Measurements from ENCODE around the gene COL15A1.

Gene COL15A1

DNA sequence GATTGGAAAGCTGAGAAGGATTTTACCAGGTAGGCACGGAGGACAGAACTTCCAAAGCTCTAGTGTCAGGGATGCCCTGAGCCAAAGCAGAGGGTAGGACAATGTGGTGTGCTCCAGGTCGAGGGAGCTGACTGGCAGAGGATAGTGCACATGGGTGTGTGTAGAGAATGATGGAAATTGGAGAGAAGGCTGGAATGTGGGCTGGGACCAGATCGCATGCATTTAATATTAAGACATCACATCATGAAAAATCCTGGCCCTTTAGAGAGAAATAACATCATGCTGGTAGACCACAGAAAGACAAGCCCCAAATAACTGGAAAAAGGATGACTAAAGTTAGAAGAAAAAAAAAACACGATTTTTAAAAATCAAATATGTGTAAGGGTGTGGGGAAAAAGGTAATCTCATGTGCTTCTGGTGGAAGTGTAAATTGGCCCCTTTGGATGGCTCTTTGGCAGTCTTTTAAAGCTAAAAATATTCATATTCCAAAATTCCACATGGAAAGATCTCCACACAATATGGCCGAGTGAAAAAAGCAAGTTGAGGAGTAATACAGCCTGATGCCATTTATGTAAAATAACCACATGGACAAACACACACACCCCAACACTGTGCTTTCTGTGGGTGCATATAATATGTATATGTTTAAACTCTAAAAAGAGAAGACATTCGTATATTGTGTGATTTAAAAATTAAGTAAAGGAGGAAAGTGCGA, 94.2 kb downstream of the COL15A1 start:
- H3K36me3 ChIP-seq (ENCODE audit: insufficient read depth, low read length) = no peaks in the 10 kb centered on the region
- H3K9me3 ChIP-seq (ENCODE audit: low read length) = no peaks in the 10 kb centered on the region
- peak overlapping the region; percentile 95 for H2AFZ ChIP-seq (ENCODE audit: low read depth, low read length)
- H3K4me3 ChIP-seq (ENCODE audit: low read length) = peak overlapping the region; percentile 41
- H3K27me3 ChIP-seq (ENCODE audit: insufficient read depth, low read length) = no peaks in the 10 kb centered on the region
- H3K4me1 ChIP-seq (ENCODE audit: insufficient read depth, low read length) = peaks cover 40% of the 10 kb centered on the region

DNA sequence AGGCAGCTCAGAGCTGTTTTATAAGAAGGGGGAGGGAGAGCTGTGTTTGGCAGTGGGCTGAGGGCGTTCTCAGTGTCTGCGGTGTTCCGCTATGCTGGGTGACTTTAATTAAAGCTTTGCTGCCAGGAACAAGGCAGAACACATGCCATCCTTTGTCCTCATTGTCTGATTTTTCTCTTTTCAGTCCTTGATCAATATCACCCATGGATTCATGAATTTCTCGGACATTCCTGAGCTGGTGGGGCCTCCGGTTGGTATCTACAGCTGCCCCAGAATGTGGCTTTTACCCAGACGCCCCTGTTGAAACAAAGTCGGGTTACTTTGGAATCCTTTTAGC, 94.7 kb downstream of the COL15A1 start:
- Histone ChIP-seq H3K36me3 (ENCODE audit: insufficient read depth, low read length) (no peaks in the 10 kb centered on the region), H3K27me3 (ENCODE audit: insufficient read depth, low read length) (no peaks in the 10 kb centered on the region), H3K4me3 (ENCODE audit: low read length) (peak overlapping the region; percentile 41), H3K4me1 (ENCODE audit: insufficient read depth, low read length) (peaks cover 40% of the 10 kb centered on the region), H3K9me3 (ENCODE audit: low read length) (no peaks in the 10 kb centered on the region), H2AFZ (ENCODE audit: low read depth, low read length) (peak overlapping the region; percentile 95)

DNA sequence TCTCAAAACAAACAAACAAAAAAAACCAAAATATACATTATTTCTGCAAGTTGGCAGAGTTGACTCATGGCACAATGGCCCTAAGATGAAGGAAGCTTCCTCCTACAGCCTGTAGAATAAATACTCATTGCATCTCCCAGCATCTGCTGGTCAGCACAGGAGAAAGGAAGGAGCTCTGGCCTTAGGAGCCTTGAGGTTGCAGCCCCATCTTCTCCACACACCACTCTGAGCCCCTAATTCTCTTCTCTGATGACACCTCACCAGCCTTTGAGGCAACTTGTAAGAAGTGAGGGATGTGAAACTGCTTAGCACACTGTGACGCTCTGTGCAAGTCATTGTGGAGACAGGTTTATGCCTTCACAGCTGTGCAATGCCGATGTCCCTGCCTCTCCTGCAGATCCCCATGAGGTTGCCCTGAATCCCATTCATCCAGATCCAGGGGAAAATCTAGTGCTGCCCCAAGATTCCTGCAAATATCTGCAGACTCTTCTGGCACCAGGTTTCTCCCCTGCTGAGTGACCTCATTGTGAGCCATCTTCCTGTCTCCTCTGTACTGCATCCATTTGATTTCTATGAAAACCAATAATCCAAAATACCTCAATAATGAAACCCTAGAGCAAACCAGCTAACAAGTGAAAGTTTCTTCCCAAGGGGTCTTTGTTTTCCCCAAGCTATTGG, 95.9 kb downstream of the COL15A1 start:
- peaks cover 40% of the 10 kb centered on the region for H3K4me1 ChIP-seq (ENCODE audit: insufficient read depth, low read length)
- H3K36me3 ChIP-seq (ENCODE audit: insufficient read depth, low read length) = no peaks in the 10 kb centered on the region
- no peaks in the 10 kb centered on the region for H3K9me3 ChIP-seq (ENCODE audit: low read length)
- no peak overlapping the region for H2AFZ ChIP-seq (ENCODE audit: low read depth, low read length)
- H3K27me3 ChIP-seq (ENCODE audit: insufficient read depth, low read length) = no peaks in the 10 kb centered on the region
- H3K4me3 ChIP-seq (ENCODE audit: low read length) = no peak overlapping the region

DNA sequence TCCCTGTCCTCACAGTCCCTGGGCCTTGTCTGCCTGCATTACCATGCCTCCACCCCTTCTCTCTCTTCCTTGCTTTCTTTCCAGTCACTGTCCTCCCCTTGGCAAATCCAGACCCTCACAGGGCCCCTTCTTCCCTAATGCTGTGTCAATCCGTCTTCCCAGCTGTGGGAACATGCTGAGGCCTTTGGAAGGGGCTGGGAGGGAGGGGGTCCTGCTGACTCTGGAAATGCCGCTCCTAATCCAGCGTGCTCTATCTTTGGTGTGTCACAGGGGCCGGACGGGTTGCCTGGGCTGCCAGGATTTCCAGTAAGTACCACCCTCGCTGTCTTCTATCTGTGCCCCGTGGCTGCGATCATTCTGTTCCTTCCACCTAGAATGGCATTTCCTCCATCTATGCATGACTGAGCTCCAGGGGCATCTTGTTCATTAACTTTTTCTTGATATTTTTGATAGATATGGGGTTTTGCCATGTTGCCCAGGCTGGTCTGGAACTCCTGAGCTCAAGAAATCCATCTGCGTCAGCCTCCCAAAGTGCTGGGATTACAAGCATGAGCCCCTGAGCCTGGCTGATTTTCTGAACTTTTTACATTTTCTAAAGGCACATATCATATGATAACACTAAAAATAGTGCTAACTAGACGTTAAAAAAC, 96.7 kb downstream of the COL15A1 start:
- Histone ChIP-seq H3K36me3 (ENCODE audit: insufficient read depth, low read length) (no peaks in the 10 kb centered on the region), H3K4me3 (ENCODE audit: low read length) (no peak overlapping the region), H3K4me1 (ENCODE audit: insufficient read depth, low read length) (peaks cover 40% of the 10 kb centered on the region), H2AFZ (ENCODE audit: low read depth, low read length) (no peak overlapping the region), H3K27me3 (ENCODE audit: insufficient read depth, low read length) (no peaks in the 10 kb centered on the region), H3K9me3 (ENCODE audit: low read length) (no peaks in the 10 kb centered on the region)

DNA sequence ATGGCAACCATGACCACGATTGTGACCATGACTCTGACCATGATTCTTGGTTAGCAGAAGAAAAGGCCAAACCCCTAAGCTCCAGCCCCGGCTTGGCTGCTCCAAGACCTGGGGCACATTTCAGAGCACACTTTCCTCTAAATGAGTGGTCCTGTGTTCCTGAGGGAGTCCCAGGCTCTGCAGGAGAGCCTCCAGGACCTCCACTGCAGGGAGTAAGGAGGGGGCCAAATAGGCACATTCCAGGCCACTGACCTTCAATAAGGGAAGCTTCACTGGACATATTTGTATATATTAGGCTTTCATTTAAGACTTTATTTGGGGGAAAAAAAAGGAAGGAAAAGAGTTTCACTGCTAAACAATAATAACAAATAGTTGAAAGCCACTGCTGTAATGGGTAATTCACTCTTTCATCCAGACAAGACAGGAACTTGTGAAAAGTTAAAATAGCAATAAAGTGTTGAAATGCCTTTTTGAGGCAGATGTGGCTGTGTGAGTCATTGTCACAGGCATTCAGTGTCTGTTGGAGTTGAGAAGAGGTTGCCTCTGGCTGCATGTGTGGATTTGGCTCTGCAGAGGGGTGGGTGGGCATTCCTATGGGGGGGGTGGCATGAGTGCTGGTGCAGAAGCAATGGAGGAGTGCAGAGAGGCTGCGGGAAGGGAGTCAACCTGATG, 97.3 kb downstream of the COL15A1 start:
- Histone ChIP-seq H3K4me3 (ENCODE audit: low read length) (no peak overlapping the region), H3K9me3 (ENCODE audit: low read length) (no peaks in the 10 kb centered on the region), H3K36me3 (ENCODE audit: insufficient read depth, low read length) (no peaks in the 10 kb centered on the region), H2AFZ (ENCODE audit: low read depth, low read length) (no peak overlapping the region), H3K27me3 (ENCODE audit: insufficient read depth, low read length) (no peaks in the 10 kb centered on the region), H3K4me1 (ENCODE audit: insufficient read depth, low read length) (peaks cover 40% of the 10 kb centered on the region)

DNA sequence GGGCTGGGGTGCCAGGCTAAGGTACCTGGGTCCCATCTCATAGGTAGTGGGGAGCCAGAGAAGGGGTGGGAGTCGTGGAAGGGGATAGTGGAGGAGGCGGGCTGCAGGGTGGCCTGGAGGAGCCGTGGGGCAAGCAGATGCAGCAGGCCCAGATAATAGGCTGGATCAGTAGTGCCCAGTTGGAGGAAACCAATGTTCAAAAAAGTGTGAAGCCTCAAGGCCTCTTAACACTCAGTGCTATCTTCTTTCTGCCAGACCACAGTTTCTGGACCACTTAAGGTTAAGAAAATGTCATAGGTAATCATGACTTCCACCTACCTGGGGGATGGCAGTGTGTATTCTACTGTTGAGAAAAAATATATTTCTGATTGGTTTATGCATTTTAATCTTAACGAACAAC, 97.9 kb downstream of the COL15A1 start:
- Histone ChIP-seq H2AFZ (ENCODE audit: low read depth, low read length) (no peak overlapping the region), H3K4me1 (ENCODE audit: insufficient read depth, low read length) (peaks cover 40% of the 10 kb centered on the region), H3K4me3 (ENCODE audit: low read length) (no peak overlapping the region), H3K27me3 (ENCODE audit: insufficient read depth, low read length) (peaks cover under 1% of the 10 kb centered on the region), H3K9me3 (ENCODE audit: low read length) (no peaks in the 10 kb centered on the region), H3K36me3 (ENCODE audit: insufficient read depth, low read length) (no peaks in the 10 kb centered on the region)

DNA sequence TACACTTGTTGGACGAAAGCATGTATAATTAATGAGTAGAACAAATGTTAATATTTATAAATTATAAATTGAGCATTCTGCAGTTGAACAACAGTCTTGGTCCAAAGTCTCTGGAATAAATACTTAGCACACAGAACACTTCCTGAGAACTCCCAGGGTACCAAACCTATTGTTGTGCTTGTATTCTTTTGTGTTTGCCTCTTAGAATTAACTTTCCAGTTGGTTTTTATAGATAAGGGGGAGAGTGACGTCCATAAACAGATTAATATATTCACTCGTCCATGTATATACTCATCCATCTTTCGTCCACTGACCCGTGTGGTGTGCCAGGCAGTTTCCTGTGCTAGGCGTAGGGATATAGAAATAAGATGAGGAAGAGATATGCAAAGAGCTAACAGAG, 98.9 kb downstream of the COL15A1 start:
- no peaks in the 10 kb centered on the region for H3K9me3 ChIP-seq (ENCODE audit: low read length)
- H2AFZ ChIP-seq (ENCODE audit: low read depth, low read length) = no peak overlapping the region
- peaks cover 5% of the 10 kb centered on the region for H3K27me3 ChIP-seq (ENCODE audit: insufficient read depth, low read length)
- H3K36me3 ChIP-seq (ENCODE audit: insufficient read depth, low read length) = no peaks in the 10 kb centered on the region
- no peak overlapping the region for H3K4me3 ChIP-seq (ENCODE audit: low read length)
- H3K4me1 ChIP-seq (ENCODE audit: insufficient read depth, low read length) = peaks cover 38% of the 10 kb centered on the region

DNA sequence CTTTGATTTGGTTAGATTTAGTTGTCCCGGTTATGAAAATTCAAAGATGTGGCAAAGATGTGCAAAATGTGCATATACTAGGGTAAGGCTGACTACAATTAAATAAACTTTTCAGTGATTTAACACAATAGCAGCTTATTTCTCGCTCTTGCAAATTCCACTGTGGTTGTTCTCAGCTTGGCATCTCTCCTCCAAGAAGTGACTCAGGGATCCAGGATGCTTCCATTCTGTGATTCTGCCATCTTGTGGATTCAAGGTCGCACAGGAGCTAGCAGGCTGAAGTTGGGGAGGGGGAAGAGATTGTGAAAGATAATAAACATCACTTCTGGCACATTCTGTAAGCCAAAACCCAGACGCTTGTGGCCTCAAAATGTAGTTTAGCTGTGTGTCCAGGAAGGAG, 101.1 kb downstream of the COL15A1 start:
- Histone ChIP-seq H3K9me3 (ENCODE audit: low read length) (no peaks in the 10 kb centered on the region), H3K4me1 (ENCODE audit: insufficient read depth, low read length) (peaks cover 19% of the 10 kb centered on the region), H3K27me3 (ENCODE audit: insufficient read depth, low read length) (peaks cover 5% of the 10 kb centered on the region), H3K36me3 (ENCODE audit: insufficient read depth, low read length) (no peaks in the 10 kb centered on the region), H3K4me3 (ENCODE audit: low read length) (no peak overlapping the region), H2AFZ (ENCODE audit: low read depth, low read length) (no peak overlapping the region)

DNA sequence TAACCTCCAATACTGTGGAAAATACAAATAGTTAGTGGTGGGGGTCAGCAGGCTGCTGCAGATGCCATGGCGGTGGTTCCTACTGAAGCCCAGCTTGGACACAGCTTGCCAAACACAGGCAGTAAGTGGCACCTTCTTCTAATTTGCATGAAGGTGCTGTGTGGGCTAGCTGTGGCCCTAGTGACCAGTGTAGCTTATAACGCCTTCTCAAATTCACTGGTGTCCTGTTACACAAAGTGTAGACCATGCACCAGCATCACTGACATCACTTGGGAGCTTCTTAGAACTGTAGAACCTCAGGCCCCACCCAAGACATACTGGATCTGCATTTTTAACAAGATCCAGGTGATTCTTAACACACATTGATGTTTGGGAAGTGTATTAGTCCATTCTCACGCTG, 102.4 kb downstream of the COL15A1 start:
- H3K4me3 ChIP-seq (ENCODE audit: low read length) = no peak overlapping the region
- H3K9me3 ChIP-seq (ENCODE audit: low read length) = no peaks in the 10 kb centered on the region
- no peaks in the 10 kb centered on the region for H3K36me3 ChIP-seq (ENCODE audit: insufficient read depth, low read length)
- no peak overlapping the region for H2AFZ ChIP-seq (ENCODE audit: low read depth, low read length)
- H3K27me3 ChIP-seq (ENCODE audit: insufficient read depth, low read length) = peaks cover 5% of the 10 kb centered on the region
- H3K4me1 ChIP-seq (ENCODE audit: insufficient read depth, low read length) = peaks cover 7% of the 10 kb centered on the region

DNA sequence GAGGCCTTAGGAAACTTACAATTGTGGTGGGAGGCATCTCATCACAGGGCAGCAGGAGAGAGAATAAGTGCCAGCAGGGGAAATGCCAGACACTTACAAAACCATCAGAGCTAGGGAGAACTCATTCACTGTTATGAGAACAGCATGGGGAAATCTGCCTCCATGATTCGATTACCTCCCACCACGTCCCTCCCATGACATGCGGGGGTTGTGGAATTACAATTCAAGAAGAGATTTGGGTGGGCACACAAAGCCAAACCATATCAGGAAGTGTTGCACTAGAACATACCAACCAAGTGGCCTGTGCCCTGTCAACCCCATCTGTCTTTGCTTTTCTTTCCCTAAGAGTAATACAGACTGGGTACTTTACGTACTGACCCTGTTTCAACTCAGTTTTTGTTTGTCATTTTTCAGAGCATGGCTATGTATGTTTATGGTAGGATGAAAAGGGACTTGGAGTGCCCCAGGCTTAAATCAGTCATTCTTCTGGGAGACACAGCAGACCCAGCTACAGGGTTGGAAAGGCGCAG, 102.9 kb downstream of the COL15A1 start:
- Histone ChIP-seq H3K27me3 (ENCODE audit: insufficient read depth, low read length) (peaks cover 5% of the 10 kb centered on the region), H3K9me3 (ENCODE audit: low read length) (no peaks in the 10 kb centered on the region), H3K36me3 (ENCODE audit: insufficient read depth, low read length) (no peaks in the 10 kb centered on the region), H3K4me1 (ENCODE audit: insufficient read depth, low read length) (peaks cover 1% of the 10 kb centered on the region), H3K4me3 (ENCODE audit: low read length) (no peak overlapping the region), H2AFZ (ENCODE audit: low read depth, low read length) (no peak overlapping the region)

DNA sequence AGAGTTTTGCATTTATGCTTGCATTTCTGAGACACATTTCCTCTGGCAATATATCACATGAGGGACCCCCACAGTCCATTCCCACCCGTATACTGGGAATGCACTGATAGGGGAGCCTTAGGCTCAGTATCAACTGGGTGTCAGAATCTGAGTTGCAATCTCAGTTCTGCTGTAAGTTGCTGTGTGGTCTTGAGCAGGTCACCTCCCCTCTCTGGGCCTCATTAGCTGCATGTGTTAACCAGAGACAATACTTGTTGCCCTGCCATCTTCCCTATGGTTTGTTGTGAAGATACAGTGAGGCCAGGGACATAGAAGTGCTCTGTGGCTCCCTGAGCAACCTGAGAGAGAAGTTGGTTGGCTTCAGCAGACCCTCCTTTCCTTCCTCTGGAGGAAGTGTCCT, 105.5 kb downstream of the COL15A1 start:
- Histone ChIP-seq H2AFZ (ENCODE audit: low read depth, low read length) (no peak overlapping the region), H3K4me1 (ENCODE audit: insufficient read depth, low read length) (no peaks in the 10 kb centered on the region), H3K36me3 (ENCODE audit: insufficient read depth, low read length) (no peaks in the 10 kb centered on the region)

DNA sequence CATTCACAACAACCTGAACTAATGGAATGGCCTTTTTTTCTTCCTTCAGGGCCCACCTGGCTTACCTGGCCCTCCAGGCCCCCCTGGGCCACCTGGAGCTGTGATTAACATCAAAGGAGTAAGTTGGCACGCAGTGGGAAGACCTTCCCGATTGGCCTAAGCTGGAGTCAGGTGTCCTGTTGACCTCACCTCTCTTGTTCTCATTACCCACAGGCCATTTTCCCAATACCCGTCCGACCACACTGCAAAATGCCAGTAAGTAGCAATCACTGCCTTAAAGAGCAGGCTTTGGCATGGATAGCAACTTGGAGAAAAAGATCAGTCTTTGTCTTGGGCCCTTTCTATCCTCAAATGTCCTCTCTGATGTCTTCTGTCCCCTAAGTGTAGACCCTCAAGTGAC, 105.9 kb downstream of the COL15A1 start:
- no peak overlapping the region for H2AFZ ChIP-seq (ENCODE audit: low read depth, low read length)
- H3K4me1 ChIP-seq (ENCODE audit: insufficient read depth, low read length) = no peaks in the 10 kb centered on the region
- H3K36me3 ChIP-seq (ENCODE audit: insufficient read depth, low read length) = no peaks in the 10 kb centered on the region
- no peaks in the 10 kb centered on the region for H3K9me3 ChIP-seq (ENCODE audit: low read length)
- peaks cover 5% of the 10 kb centered on the region for H3K27me3 ChIP-seq (ENCODE audit: insufficient read depth, low read length)
- H3K4me3 ChIP-seq (ENCODE audit: low read length) = no peak overlapping the region

More for the DNA sequence above, 105.5 kb downstream of the COL15A1 start:
- peaks cover 5% of the 10 kb centered on the region for H3K27me3 ChIP-seq (ENCODE audit: insufficient read depth, low read length)
- H3K9me3 ChIP-seq (ENCODE audit: low read length) = no peaks in the 10 kb centered on the region
- no peak overlapping the region for H3K4me3 ChIP-seq (ENCODE audit: low read length)
